Stimulated activated CD4-positive, alpha-beta T cell treated with anti-CD3 and anti-CD28 coated beads, Interleukin-4, amount 100 ng/mL, for 48 hours (primary cell): Measurements from ENCODE around the gene C10orf71.

Source experiments
- DNase-seq, 2 donors: peaks; one replicate each; pipeline ENCODE4 v3.0.0-alpha.2; 2020; ENCODE audit warnings: low read depth in 2 of 2

C10orf71 gene

GRCh38 chr10:49298983-49299815 is at the start of gene C10orf71:
Gene C10orf71, plus strand, starts transcription at chr10:49299170. Its CDS starts 23,376 bp downstream, at chr10:49322546.
- DNase-seq = no peak

- no peak for DNase-seq
These were observed 46.5 kb upstream of the C10orf71 start for GRCh38 chr10:49252313-49253034.

- DNase-seq = no peak
These were observed 45.5 kb upstream of the C10orf71 start for GRCh38 chr10:49253340-49253906.

GRCh38 chr10:49254150-49254549 is 44.8 kb upstream of the C10orf71 start:
- DNase-seq = no peak

GRCh38 chr10:49254556-49255318 is 44.2 kb upstream of the C10orf71 start:
- DNase-seq = no peak

GRCh38 chr10:49255883-49256282 is 43.1 kb upstream of the C10orf71 start:
- DNase-seq = no peak

- no peak for DNase-seq
These were observed 41.8 kb upstream of the C10orf71 start for GRCh38 chr10:49257154-49257553.

GRCh38 chr10:49257626-49258349 is 41.2 kb upstream of the C10orf71 start:
- DNase-seq = no peak

GRCh38 chr10:49258350-49258683 is 40.7 kb upstream of the C10orf71 start:
- no peak for DNase-seq

- no peak for DNase-seq
These were observed 38.2 kb upstream of the C10orf71 start for GRCh38 chr10:49260644-49261296.

- no peak for DNase-seq
These were observed 35.4 kb upstream of the C10orf71 start for GRCh38 chr10:49263591-49263990.

GRCh38 chr10:49264177-49264677 is 34.7 kb upstream of the C10orf71 start:
- DNase-seq = no peak

GRCh38 chr10:49265885-49266284 is 33.1 kb upstream of the C10orf71 start:
- no peak for DNase-seq

- DNase-seq = no peak
These were observed 30.8 kb upstream of the C10orf71 start for GRCh38 chr10:49268185-49268584.

GRCh38 chr10:49269523-49269922 is 29.4 kb upstream of the C10orf71 start:
- no peak for DNase-seq

GRCh38 chr10:49270565-49270964 is 28.4 kb upstream of the C10orf71 start:
- DNase-seq = no peak

- no peak for DNase-seq
These were observed 27.6 kb upstream of the C10orf71 start for GRCh38 chr10:49271346-49271745.

- no peak for DNase-seq
These were observed 26.5 kb upstream of the C10orf71 start for GRCh38 chr10:49272251-49273081.

GRCh38 chr10:49273082-49273465 is 25.9 kb upstream of the C10orf71 start:
- no peak for DNase-seq

- no peak for DNase-seq
These were observed 25.3 kb upstream of the C10orf71 start for GRCh38 chr10:49273626-49274025.
